PFSK-1 (cell line): ENCODE data around the gene KRTAP9-9.
"Not testable (repeated sequence)": the region's sequence is repeated elsewhere in the genome, so short reads cannot be mapped to it uniquely, and the experiment has no call there.

Experiments
- FOXP2 ChIP-seq: optimal IDR thresholded peaks from 2 replicates; pipeline ENCODE3; 2011; ENCODE audit warnings: borderline replicate concordance, control low read depth, inconsistent platforms; ENCODE audit not compliant: insufficient read depth; ENCODE audit errors: extremely low read length, extremely low read depth
- TAF1 ChIP-seq: IDR thresholded peaks from 2 replicates; pipeline ENCODE4 v1.6.1; 2012; ENCODE audit warnings: low read length, control low read depth, borderline replicate concordance; ENCODE audit not compliant: insufficient read depth

DNA sequence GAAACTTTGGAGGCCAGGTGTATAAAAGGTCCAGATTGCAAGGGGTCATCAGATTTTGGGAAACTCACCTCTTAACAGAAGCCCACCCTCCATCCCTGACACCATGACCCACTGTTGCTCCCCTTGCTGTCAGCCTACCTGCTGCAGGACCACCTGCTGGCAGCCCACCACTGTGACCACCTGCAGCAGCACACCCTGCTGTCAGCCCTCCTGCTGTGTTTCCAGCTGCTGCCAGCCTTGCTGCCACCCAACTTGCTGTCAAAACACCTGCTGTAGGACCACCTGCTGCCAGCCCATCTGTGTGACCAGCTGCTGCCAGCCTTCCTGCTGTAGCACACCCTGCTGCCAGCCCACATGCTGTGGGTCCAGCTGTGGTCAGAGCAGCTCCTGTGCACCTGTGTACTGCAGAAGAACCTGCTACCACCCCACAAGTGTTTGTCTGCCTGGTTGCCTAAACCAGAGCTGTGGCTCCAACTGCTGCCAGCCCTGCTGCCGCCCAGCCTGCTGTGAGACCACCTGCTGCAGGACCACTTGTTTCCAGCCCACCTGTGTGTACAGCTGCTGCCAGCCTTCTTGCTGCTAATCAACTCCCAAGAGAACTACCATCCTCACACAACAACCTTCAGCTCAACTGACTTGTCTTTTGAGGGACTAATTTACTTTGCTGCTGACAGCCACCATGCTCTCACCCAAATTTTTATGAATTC is 22.6 kb upstream of the KRTAP9-9 start, which contains the start of gene KRTAP9-3:
- TF ChIP-seq FOXP2, TAF1: not testable (repeated sequence)
